UCSD-AML1 (cell line): Measurements from ENCODE around the gene CLCA4.

Experiments used
- DNase-seq: peaks from one replicate; lab custom pipeline; 2025; ENCODE audit not compliant: unreplicated experiment; lab: John Stamatoyannopoulos, UW

Gene CLCA4

DNA sequence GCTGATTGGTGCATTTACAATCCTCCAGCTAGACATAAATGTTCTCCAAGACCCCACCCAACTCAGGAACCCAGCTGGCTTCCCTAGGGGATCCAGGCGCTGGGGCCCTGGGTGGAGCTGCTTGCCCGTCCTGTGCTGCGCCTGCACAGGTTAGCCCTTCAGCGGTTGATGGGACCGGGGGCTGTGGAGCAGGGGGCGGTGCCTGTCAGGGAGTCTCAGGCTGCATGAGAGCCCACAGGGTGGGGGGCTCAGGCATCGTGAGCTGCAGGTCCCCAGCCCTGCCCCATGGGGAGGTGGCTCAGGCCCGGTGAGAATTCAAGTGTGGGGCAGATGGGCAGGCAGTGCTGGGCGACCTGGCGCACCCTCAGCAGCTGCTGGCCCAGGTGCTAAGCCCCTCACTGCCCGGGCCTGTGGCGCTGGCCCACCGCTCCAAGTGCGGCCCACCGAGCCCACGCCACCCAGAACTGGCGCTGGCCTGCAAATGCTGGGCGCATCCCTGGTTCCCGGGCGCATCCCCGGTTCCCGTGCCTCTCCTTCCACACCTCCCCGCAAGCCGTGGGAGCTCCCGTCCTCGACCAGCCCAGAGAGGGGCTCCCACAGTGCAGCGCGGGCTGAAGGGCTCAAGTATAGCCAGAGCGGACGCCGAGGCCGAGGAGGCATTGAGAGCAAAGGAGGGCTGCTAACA, 23.1 kb upstream of the CLCA4 start:
- no peak for DNase-seq

DNA sequence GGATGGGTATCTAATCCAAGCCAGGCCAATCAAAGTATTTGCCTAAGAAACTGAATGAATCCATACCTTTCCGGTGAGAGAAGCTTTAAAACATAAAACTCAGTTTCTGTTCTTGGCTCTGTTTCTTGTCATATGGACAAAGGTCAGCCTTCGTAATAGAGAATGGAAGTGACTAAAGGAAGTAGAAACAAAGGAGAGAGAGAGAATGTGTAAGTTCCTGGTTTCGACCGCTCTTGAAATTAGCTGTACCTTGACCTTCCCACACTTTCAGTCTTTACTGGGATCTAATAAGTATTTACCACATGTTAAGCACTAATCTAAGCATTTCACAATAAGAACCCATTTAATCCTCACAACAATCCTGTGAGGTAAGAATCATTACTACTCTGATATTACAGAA, 19.6 kb upstream of the CLCA4 start:
- no peak for DNase-seq

DNA sequence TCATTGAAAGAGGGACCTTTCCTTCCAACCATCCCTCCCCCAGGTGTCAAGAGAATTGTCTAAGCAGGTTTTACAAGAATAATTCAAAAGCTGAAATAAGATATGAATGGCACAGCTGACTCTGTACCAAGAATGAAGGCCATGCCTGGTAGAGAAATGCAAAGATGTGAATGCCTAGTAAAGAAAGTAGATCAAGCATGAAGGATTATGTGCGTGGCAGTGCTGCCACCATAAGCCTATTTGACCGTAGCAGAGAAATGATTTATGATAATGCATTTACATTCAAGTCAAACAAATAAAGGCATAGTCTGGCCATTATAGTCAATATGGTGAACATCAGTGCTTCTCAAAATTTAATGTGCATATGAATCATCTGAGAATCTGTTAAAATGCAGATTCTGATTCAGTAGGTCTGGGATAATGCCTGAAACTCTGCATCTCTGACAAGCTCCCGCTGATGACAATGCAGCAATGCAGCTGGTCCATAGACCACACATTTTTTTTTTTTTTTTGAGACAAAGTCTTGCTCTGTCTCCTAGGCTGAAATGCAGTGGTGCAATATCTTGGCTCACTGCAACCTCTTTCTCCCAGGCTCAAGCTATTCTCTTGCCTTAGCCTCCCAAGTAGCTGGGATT, 16.6 kb upstream of the CLCA4 start:
- DNase-seq, result no peak

DNA sequence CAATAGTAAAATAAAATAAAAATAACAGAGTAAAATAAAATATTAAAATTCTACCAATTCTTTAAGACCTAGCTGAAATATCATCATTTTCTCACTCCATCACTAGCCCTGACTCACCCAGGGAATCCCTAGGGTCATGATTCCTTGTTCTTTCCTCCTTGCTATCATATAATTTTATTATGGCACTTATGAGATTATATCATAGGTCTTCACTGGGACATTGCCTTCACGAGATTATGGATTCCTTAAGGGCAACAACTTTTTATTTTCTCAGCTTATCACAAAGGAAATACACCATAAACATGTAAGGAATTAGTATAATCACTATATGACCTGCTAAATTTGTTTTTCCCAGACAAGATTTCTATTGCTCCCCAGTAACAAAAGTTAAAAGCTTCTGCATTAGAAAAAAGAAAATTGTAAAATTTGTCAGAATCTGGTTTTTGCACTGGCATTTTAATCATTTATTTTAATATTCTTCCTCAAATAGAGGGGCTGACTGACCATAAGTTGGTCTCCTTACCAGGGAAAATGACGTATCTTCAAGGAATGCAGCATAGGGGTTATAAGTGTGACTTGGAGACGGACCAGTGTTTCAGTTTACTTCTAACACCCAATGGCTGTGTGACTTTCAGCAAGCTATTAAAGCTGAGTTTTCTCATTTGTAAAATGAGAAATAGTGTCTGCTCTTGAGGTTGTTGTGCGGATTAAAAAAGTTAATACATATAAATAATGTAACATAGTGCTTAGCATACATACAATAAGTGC, 8.8 kb upstream of the CLCA4 start:
- DNase-seq, result no peak

DNA sequence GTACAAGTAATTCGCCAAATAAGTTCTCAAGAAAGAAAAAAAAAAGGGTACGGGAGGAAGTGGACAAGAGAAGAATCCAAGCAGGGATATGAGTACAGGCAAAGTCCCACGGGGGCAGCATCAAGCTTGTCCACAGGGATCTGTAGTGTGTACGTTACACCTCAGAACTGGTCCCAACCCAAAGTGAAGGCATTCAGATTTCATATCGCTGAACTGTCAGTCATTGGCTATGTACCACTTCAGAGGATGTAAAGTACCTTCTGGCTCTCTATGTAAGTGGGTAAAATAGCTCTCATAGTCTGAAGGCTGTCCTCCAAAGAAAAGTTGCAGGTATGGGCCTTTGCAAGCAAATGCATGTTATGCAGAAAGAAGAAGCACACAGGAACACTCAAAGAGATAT, 8.1 kb upstream of the CLCA4 start:
- no peak for DNase-seq

DNA sequence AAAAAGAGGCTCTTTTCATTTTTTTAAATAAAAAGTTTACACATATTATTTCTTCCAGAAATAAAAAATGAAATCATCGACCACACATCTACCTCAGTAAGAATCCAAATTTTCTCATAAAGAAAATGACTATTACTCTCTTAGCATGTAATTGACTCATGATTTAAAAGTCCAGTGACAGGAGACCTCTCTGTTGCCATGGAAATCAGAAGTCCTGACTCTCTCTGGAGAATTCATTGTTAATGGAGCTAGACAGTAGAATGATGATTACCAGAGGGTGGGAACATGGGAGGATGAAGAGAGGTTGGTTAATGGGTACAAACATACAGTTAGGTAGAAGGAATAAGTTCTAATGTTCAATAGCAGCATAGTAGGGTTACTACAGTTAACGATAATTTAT, 5.0 kb upstream of the CLCA4 start:
- no peak for DNase-seq

DNA sequence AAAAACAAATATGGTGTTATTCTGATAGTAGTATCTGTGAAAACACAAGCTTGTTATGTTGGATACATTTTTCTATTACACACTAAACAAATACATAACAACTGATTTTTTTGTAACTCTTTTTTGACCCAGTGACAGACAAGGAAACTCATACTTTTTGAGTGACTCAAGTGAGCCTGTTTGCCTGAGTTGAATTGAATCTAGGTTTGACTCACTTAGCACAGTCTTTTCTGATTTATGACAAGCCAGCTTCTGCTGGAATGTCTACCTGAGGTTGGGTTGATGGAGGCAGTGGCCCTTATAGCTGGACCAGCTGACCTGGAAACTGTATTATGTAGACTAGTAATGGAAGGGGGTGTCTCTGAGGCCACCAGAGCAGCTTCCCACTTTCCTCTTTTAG, 4.2 kb upstream of the CLCA4 start:
- DNase-seq, result no peak

DNA sequence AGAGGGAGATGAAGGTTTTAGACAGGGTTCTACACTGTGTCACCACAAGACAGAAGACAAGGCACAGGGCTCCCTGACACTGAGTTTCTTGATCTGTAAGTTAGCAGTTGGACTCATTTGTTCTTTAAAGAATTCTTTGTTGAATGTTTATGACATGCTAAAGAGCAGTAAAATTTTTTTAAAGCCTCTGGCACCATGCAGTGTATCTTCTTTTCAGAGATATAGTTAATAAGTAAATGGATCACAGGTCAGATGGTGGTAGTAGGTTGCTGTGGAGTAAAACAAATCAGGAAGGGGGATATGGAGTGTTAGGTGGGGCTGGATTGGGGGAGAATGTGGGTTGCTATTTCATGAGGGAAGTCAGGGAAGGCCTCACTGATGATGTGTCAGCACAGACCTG, 2.0 kb downstream of the CLCA4 start:
- DNase-seq, result no peak

DNA sequence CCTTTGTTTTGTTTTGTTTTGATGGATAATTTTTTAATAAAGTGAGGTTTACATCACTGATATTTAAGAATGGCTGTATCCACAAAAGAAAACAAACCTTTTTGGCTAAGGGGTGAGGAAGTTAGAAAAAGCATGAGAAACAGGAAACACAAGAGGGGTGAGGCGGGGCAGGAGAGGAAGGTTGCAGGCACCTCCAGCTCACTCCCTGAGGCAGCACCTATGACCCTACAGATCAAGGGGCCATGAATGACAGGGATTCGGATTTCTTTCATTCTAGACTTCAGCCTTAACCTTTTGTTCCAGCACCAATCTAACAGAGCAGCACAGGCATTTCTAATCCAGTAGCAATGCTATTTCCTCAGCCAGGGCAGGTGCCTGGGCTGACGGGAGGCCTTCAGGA, 4.4 kb downstream of the CLCA4 start:
- no peak for DNase-seq

DNA sequence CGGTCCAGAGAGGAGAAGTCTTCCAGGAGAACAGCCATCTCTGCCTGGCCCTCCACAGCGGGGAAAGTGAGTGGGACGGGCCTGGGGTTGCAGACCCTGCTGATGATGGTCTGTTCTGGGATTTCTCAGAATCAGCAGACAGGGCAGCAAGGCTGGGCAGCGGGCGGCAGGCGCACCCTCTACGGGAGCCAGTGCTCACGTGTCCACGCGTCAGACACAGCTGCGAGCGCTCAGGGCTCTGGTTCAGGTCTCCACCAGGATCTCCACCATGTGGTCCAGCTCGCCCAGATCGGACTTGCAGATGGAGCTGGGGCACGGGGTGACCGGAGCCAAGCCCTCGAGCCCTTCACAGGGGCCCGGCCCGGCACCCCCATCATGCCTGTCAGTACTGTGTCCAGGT, 5.5 kb downstream of the CLCA4 start:
- DNase-seq, result no peak

DNA sequence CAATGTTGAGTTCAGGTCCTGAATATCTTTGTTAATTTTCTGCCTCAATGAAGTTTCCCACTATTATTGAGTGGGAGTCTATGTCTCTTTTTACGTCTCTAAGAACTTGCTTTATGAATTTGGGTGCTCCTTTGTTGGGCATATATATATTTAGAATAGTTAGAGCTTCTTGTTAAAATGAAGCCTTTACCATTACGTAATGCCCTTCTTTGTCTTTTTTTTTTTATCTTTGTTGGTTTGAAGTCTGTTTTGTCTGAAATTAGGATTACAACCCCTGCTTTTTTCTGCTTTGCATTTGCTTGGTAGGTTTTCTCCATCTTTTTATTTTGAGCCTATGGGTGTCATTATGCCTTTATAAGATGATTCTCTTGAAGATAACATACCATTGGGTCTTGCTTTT, 10.9 kb downstream of the CLCA4 start:
- DNase-seq, result no peak

DNA sequence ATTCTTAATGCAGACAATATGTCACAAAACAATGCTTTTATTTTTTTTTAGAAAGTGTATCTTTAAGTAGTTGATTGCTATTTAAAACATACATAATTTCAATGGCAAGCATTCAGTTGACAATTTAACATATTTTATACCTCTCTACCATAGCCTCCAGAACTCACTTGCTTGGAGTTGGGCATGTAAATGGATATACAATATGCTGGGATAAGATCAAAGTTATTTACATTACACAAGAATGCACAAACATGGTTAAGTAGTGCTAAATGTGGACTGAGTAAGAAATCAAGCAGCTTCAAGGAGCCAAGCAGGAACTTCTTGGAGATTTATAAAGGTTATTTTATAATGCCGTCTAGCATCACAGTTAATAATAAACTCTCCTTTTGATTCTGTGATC, 17.0 kb downstream of the CLCA4 start:
- no peak for DNase-seq

DNA sequence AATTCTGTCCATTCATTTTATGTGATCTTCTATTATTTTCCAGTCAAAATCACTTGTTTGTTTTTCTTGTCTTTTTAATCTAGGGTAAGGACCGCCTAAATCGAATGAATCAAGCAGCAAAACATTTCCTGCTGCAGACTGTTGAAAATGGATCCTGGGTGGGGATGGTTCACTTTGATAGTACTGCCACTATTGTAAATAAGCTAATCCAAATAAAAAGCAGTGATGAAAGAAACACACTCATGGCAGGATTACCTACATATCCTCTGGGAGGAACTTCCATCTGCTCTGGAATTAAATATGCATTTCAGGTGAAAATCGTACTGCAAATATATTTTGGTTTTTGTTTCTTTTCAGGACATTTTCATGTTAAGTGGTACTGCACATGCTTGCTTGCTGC, 20.5 kb downstream of the CLCA4 start:
- DNase-seq, result no peak

DNA sequence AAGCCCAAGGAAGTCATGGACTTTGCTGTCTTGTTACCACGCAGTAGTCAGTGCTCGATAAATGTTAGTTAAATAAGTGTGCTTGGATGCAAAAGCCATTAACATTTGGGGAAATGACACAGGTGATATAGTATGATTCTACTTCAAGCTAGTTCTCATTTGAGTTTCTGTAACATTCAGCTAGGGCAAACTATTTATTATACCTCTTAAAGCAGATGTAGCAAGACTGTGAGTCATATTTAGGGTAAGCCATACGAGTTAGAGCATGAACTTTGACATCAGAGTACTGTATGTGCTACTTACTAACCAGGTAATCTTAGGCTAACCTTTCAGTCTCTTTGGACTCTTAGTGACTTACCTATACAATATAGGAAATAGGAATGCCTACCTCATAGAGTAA, 21.0 kb downstream of the CLCA4 start:
- DNase-seq, result no peak

DNA sequence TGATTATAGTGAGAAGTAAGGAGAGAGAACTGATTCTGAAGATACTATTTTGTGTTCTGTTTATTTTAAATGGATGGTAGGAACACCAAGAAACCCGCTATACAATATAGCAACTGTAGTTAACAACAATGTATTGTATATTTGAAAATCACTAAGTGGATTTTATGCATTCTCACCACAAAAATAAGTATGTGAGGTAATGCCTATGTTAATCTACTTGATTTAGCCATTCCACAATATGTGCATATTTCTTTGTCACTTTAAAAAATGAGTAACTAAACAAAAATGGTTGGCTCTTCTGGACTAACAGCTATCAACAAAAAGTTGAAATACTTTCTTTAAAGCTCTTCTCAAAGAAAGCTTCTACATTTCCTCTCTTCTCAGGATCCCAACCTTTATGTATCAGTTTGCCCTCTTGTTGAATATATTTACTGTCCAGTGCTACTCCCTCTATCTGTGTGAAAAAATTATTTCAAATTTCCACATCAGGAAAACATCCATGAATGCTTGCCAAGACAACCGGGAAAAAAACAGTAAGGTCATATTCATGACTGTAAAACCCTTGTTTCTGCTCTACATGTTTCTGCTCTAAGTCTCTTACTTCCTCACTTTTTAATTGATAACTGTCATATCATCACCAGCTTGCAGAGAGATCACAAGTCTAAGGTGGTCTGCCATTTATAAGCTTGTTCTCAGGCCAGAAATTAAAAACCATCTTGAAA, 27.0 kb downstream of the CLCA4 start:
- DNase-seq, result no peak

DNA sequence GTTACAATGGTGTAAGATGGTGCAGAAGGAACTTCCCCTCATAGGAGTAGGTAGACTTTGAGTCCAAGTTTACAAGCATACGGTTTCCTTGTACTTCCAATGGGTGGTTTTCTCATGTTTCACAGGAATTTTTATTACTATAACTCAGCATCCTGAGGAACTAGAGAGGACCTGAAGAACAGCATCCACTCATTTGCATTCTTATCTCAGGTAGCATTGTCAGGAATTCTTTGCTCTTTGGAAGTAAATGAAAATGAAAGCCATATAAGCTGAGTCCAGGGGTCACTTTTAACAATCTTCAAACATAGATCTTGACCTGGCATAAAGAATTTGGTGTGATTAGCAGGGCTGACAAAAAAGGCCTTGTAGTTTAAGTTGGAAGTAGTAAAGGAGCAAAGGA, 34.4 kb downstream of the CLCA4 start:
- no peak for DNase-seq

DNA sequence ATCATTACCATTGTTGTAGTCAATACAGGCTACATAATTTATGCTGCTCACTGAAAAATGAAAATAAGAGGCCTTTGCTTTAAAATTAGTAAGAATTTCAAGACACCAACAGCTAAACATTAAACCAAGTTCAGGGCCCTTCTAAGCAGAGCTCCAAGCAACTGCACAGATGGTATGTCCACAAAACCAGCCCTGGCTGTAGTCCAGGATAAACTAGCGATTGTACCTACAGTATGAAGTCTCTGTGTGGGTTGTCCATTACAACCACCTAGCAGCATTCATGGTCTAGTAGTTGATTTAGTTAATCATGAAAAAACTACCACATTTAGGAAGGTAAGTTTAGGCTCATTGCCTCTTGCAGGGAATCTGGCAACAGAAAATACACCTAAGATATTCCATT, 35.3 kb downstream of the CLCA4 start:
- no peak for DNase-seq

DNA sequence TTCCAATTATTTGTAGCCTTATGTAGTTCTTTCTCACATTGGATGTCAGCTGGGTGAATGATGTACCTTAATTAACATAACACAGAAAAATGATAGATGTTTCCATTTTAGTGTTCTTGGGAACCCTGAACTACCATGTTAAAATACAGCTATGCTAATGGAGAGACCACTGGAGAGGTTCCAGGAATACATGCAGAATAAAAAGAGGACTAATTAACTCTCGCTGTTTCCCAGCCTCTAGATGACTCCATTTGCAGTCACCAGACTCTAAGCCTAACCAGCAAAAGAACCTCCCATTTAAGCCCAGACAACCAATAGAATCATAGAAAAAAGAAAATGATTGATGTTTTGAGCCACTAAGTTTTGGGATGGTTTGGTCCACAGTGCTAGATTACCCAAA, 36.2 kb downstream of the CLCA4 start:
- no peak for DNase-seq

DNA sequence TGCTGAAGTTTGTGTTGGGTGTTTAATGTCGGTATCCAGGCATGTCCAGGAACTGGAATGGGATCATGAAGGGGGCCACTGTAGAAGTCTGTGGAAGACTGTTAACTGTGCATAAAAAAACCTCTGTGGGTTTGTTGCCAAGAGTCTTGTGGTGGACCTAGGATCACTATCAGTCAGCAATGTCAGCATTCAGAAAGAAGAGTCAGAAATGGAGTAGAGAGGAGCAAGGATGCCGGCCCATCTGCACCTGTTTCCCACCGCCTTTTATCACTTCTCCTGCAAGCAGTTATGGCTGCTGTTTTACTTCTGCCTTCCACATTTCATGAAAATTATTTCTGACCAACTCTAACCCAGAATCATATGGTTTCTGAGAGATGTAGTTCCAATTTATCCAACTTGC, 36.7 kb downstream of the CLCA4 start:
- DNase-seq, result no peak

DNA sequence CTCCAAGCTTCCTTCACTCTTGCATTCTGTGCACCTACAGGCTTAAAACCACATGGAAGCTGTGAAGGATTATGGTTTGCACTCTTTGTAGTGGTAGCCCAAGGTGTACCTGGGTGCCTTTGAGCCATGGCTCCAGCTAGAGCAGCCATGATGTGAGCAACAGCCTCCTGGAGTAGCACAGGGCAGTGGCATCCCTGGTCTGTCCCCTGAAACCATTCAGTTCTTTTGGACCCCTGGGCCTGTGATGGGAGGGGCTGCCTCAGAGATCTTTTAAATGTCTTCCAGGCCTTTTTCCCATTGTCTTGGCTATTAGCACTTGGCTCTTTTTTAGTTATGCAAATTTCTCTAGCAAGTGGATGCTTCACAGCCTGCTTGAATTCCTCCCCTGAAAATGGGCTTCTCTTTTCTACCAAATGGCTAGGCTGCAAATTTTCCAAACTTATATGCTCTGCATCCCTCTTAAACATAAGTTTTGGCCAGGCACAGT, 47.4 kb downstream of the CLCA4 start:
- no peak for DNase-seq

DNA sequence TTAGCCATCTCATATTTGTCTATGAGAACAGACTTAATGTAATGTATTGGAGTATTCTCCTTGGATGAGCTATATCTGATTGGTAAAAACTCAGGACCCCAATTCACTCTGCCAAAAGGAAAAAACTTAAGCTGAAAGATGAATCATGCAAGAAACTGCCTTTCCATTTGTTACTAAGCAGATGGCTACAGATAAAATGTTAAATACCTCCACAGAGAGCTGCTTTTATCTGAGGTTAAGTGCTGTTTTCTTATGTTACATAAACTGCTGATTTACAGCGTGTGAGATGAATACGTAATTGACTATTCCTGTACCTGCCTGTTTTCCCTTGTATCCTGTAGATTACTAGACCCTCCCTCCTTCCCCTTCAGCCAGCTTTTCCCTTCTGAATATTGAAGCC, 49.3 kb downstream of the CLCA4 start:
- no peak for DNase-seq
